Astrocyte (in vitro differentiated cells and primary cell): ENCODE results near the gene RADX. TPM values are rescaled to one million over a fixed set of nuclear protein-coding genes. Genes with fewer than 3 reads are reported as not detected.
A peak's percentile ranks its signal among the peaks of the same experiment; 100 is the strongest.

Experiments used
- DNase-seq: peaks from one replicate; pipeline ENCODE4 v3.0.0-alpha.2; 2010; ENCODE audit warnings: low read depth
- FAIRE-seq: peaks from 2 replicates; lab custom pipeline; 2011; peaks lifted over from hg19 to GRCh38; lab: Jason Lieb, UNC
- H2AFZ ChIP-seq: 2 replicates; pipeline ENCODE4 v1.6.0; 2012; ENCODE audit warnings: low read depth, low read length, inconsistent platforms
- H3K27ac ChIP-seq: 2 replicates; pipeline ENCODE4 v1.5.1; 2011; ENCODE audit warnings: low read depth, low read length, inconsistent platforms
- H3K27me3 ChIP-seq: 2 replicates; pipeline ENCODE4 v1.6.0; 2011; ENCODE audit warnings: low read length, inconsistent platforms; ENCODE audit not compliant: insufficient read depth
- H3K36me3 ChIP-seq: 2 replicates; pipeline ENCODE4 v1.5.1; 2011; ENCODE audit warnings: low read length, inconsistent platforms; ENCODE audit not compliant: insufficient read depth
- H3K4me1 ChIP-seq: 2 replicates; pipeline ENCODE4 v1.5.1; 2011; ENCODE audit warnings: low read length, inconsistent platforms; ENCODE audit not compliant: insufficient read depth
- H3K4me2 ChIP-seq: 2 replicates; pipeline ENCODE4 v1.6.0; 2012; ENCODE audit warnings: low read length, inconsistent platforms
- H3K4me3 ChIP-seq: 2 replicates; pipeline ENCODE4 v1.5.1; 2011; ENCODE audit warnings: low read depth, mild to moderate bottlenecking, low read length, inconsistent platforms; ENCODE audit not compliant: insufficient read depth
- H3K79me2 ChIP-seq: 2 replicates; pipeline ENCODE4 v1.6.0; 2012; ENCODE audit warnings: mild to moderate bottlenecking, low read length, inconsistent platforms; ENCODE audit not compliant: insufficient read depth
- H3K9ac ChIP-seq: 2 replicates; pipeline ENCODE4 v1.6.0; 2012; ENCODE audit warnings: mild to moderate bottlenecking, low read length, inconsistent platforms
- H3K9me3 ChIP-seq: 2 replicates; pipeline ENCODE4 v1.5.1; 2012; ENCODE audit warnings: low read depth, mild to moderate bottlenecking, low read length, inconsistent platforms; ENCODE audit not compliant: insufficient read depth
- H4K20me1 ChIP-seq: 2 replicates; pipeline ENCODE4 v1.6.0; 2012; ENCODE audit warnings: low read length, inconsistent platforms; ENCODE audit not compliant: insufficient read depth
- H3K27ac Mint-ChIP-seq: one replicate; pipeline ENCODE4 v1.8.0; 2021; ENCODE audit warnings: mild to moderate bottlenecking, mixed read lengths; ENCODE audit not compliant: unreplicated experiment
- H3K27me3 Mint-ChIP-seq: one replicate; pipeline ENCODE4 v1.8.0; 2021; ENCODE audit warnings: low read depth, mixed read lengths; ENCODE audit not compliant: unreplicated experiment
- H3K36me3 Mint-ChIP-seq: one replicate; pipeline ENCODE4 v1.8.0; 2021; ENCODE audit warnings: low read depth, mixed read lengths; ENCODE audit not compliant: unreplicated experiment
- H3K4me1 Mint-ChIP-seq: one replicate; pipeline ENCODE4 v1.8.0; 2021; ENCODE audit warnings: low read depth, mixed read lengths; ENCODE audit not compliant: unreplicated experiment
- H3K4me3 Mint-ChIP-seq: one replicate; pipeline ENCODE4 v1.8.0; 2021; ENCODE audit warnings: mild to moderate bottlenecking, moderate library complexity, mixed read lengths; ENCODE audit not compliant: unreplicated experiment
- H3K9me3 Mint-ChIP-seq: one replicate; pipeline ENCODE4 v1.8.0; 2021; ENCODE audit warnings: mild to moderate bottlenecking, mixed read lengths; ENCODE audit not compliant: unreplicated experiment
- CTCF ChIP-seq: IDR thresholded peaks from 2 replicates; pipeline ENCODE4 v1.5.1; 2011; ENCODE audit warnings: low read depth, mild to moderate bottlenecking, inconsistent platforms, low read length, moderate library complexity; ENCODE audit not compliant: insufficient read depth
- EZH2 ChIP-seq: IDR thresholded peaks from 2 replicates; pipeline ENCODE4 v1.6.1; 2012; ENCODE audit warnings: mild to moderate bottlenecking, low read length, inconsistent platforms; ENCODE audit not compliant: insufficient read depth
- total RNA-seq: library from RNA; stranded (reverse); gene quantifications from 2 replicates; pipeline ENCODE4 v1.2.1, GENCODE V29; 2021

The RADX gene
- total RNA-seq, 1 donor from 2014 or later: 3.0 TPM

- Histone ChIP-seq H4K20me1 (no peaks in the 10 kb centered on the region), H3K4me1 (peaks cover 10% of the 10 kb centered on the region), H3K4me2 (peak overlapping the region; percentile 71), H3K36me3 (no peaks in the 10 kb centered on the region), H3K9ac (peak overlapping the region; percentile 64), H3K4me3 (no peak overlapping the region), H2AFZ (no peak overlapping the region), H3K27me3 (no peaks in the 10 kb centered on the region), H3K9me3 (no peaks in the 10 kb centered on the region), H3K27ac (peak overlapping the region; percentile 81), H3K79me2 (no peaks in the 10 kb centered on the region)
- Mint-ChIP-seq H3K9me3 (no peaks in the 10 kb centered on the region), H3K27ac (peak overlapping the region; percentile 97), H3K27me3 (no peaks in the 10 kb centered on the region), H3K4me3 (no peak overlapping the region), H3K36me3 (no peaks in the 10 kb centered on the region), H3K4me1 (peaks cover 11% of the 10 kb centered on the region)
- DNase-seq (peak; percentile 96), FAIRE-seq (peak; percentile 100)
- TF ChIP-seq CTCF (no peak), EZH2 (no peak)
Observed at GRCh38 chrX:106707771-106708454, 96.1 kb downstream of the RADX start.

- no peak overlapping the region for H3K4me2 ChIP-seq
- no peaks in the 10 kb centered on the region for H4K20me1 ChIP-seq
- H3K36me3 ChIP-seq: no peaks in the 10 kb centered on the region
- H3K27ac ChIP-seq: no peak overlapping the region
- no peaks in the 10 kb centered on the region for H3K27me3 ChIP-seq
- no peak overlapping the region for H2AFZ ChIP-seq
- no peak overlapping the region for H3K4me3 Mint-ChIP-seq
- FAIRE-seq (peak; percentile 96), DNase-seq (peak; percentile 8)
- H3K9me3 ChIP-seq: no peaks in the 10 kb centered on the region
- peaks cover 10% of the 10 kb centered on the region for H3K4me1 ChIP-seq
- no peaks in the 10 kb centered on the region for H3K79me2 ChIP-seq
- TF ChIP-seq EZH2 (no peak), CTCF (no peak)
- H3K4me3 ChIP-seq: no peak overlapping the region
- H3K4me1 Mint-ChIP-seq: peaks cover 12% of the 10 kb centered on the region
- no peaks in the 10 kb centered on the region for H3K36me3 Mint-ChIP-seq
- no peaks in the 10 kb centered on the region for H3K27me3 Mint-ChIP-seq
- H3K9me3 Mint-ChIP-seq: no peaks in the 10 kb centered on the region
- no peak overlapping the region for H3K9ac ChIP-seq
- H3K27ac Mint-ChIP-seq: no peak overlapping the region
Observed at GRCh38 chrX:106710771-106711170, 99.0 kb downstream of the RADX start.

- Histone ChIP-seq H3K27me3 (no peaks in the 10 kb centered on the region), H3K9ac (no peak overlapping the region), H2AFZ (no peak overlapping the region), H3K27ac (no peak overlapping the region), H3K4me3 (no peak overlapping the region), H3K4me2 (no peak overlapping the region), H4K20me1 (no peaks in the 10 kb centered on the region), H3K9me3 (no peaks in the 10 kb centered on the region), H3K79me2 (no peaks in the 10 kb centered on the region), H3K4me1 (peaks cover 10% of the 10 kb centered on the region), H3K36me3 (no peaks in the 10 kb centered on the region)
- DNase-seq (no peak), FAIRE-seq (peak; percentile 54)
- Mint-ChIP-seq H3K27ac (no peak overlapping the region), H3K4me3 (no peak overlapping the region), H3K4me1 (peaks cover 14% of the 10 kb centered on the region), H3K36me3 (no peaks in the 10 kb centered on the region), H3K27me3 (no peaks in the 10 kb centered on the region), H3K9me3 (no peaks in the 10 kb centered on the region)
- TF ChIP-seq EZH2: no peak
- no peak for TF ChIP-seq CTCF
Observed at GRCh38 chrX:106711375-106711774, 99.6 kb downstream of the RADX start.
